T47D (cell line): ENCODE data around the gene CDC34.

Experiments
- DNase-seq, 2 experiments: peaks; one replicate each; pipeline versions ENCODE4 v3.0.0 to v3.0.0-alpha.2; 2011 to 2012; ENCODE audit warnings: low read depth in 1 of 2, low spot score in 1 of 2
- JUND ChIP-seq: IDR thresholded peaks from 2 replicates; pipeline ENCODE4 v1.6.1; 2012; ENCODE audit warnings: low read depth
- in situ Hi-C: cut with HindIII; loops from 2 replicates; pipeline ENCODE4 v1.10.0; 2016; ENCODE audit warnings: low sequenced_read_pairs, low pct_unique_long_range_greater_than_20kb

Gene CDC34

GRCh38 chr19:547836-548720, 16.5 kb downstream of the CDC34 start:
- no peak for DNase-seq
- TF ChIP-seq JUND: no peak
- in situ Hi-C loops: no loop called here

- in situ Hi-C loops: no loop called here
- peak in 1 of 2 experiments; percentile 47 for DNase-seq
- no peak for TF ChIP-seq JUND
Observed at GRCh38 chr19:548886-549830, 17.6 kb downstream of the CDC34 start.

GRCh38 chr19:554817-555216, 23.3 kb downstream of the CDC34 start:
- DNase-seq: no peak
- in situ Hi-C loops: no loop called here
- no peak for TF ChIP-seq JUND

- no peak for TF ChIP-seq JUND
Observed at GRCh38 chr19:555474-555808, 23.9 kb downstream of the CDC34 start.

GRCh38 chr19:556611-557382, 25.2 kb downstream of the CDC34 start:
- in situ Hi-C loops: no loop called here
- no peak for DNase-seq
- no peak for TF ChIP-seq JUND

More at GRCh38 chr19:555474-555808, 23.9 kb downstream of the CDC34 start:
- no peak for DNase-seq
- in situ Hi-C loops: no loop called here

GRCh38 chr19:558770-559439, 27.3 kb downstream of the CDC34 start:
- no peak for TF ChIP-seq JUND
- in situ Hi-C loops: no loop called here
- DNase-seq: peak in 1 of 2 experiments; percentile 44

- no peak for DNase-seq
- in situ Hi-C loops: no loop called here
- TF ChIP-seq JUND: no peak
Observed at GRCh38 chr19:560121-560520, 28.6 kb downstream of the CDC34 start.

- in situ Hi-C loops: no loop called here
- no peak for TF ChIP-seq JUND
- no peak for DNase-seq
Observed at GRCh38 chr19:566403-566802, 34.8 kb downstream of the CDC34 start.

GRCh38 chr19:566844-567243, 35.3 kb downstream of the CDC34 start:
- in situ Hi-C loops: no loop called here
- TF ChIP-seq JUND: no peak
- no peak for DNase-seq

GRCh38 chr19:567296-567900, 35.8 kb downstream of the CDC34 start:
- TF ChIP-seq JUND: no peak
- in situ Hi-C loops: no loop called here
- DNase-seq: no peak

- DNase-seq: peak in 1 of 2 experiments; percentile 60
- in situ Hi-C loops: no loop called here
- TF ChIP-seq JUND: no peak
Observed at GRCh38 chr19:570251-570686, 38.7 kb downstream of the CDC34 start.
